PFSK-1 (cell line): ENCODE results near the gene TRMT61A.

Experiments
- FOXP2 ChIP-seq: optimal IDR thresholded peaks from 2 replicates; pipeline ENCODE3; 2011; ENCODE audit warnings: borderline replicate concordance, control low read depth, inconsistent platforms; ENCODE audit not compliant: insufficient read depth; ENCODE audit errors: extremely low read length, extremely low read depth
- POLR2AphosphoS5 ChIP-seq: IDR thresholded peaks from 2 replicates; pipeline ENCODE4 v1.6.1; 2012; ENCODE audit warnings: low read depth, mild to moderate bottlenecking, control low read depth, low read length, moderate library complexity
- REST ChIP-seq, 2 experiments: IDR thresholded peaks; 2 replicates each; pipeline versions ENCODE4 v1.6.1 to v1.8.0; 2011 to 2012; ENCODE audit warnings: low read depth in 2 of 2, low read length in 2 of 2, control low read depth in 1 of 2, inconsistent platforms in 1 of 2, mild to moderate bottlenecking in 1 of 2, moderate library complexity in 1 of 2; ENCODE audit not compliant: insufficient read depth in 1 of 2
- SIN3A ChIP-seq: IDR thresholded peaks from 2 replicates; pipeline ENCODE4 v1.6.1; 2012; ENCODE audit warnings: mild to moderate bottlenecking, low read length, moderate library complexity, borderline replicate concordance; ENCODE audit not compliant: insufficient read depth
- TAF1 ChIP-seq: IDR thresholded peaks from 2 replicates; pipeline ENCODE4 v1.6.1; 2012; ENCODE audit warnings: low read length, control low read depth, borderline replicate concordance; ENCODE audit not compliant: insufficient read depth

The TRMT61A gene

GRCh38 chr14:103545915-103546651 is 17.1 kb downstream of the TRMT61A start:
- TF ChIP-seq FOXP2 (no peak), SIN3A (no peak), TAF1 (no peak)

GRCh38 chr14:103546652-103547454 is 17.9 kb downstream of the TRMT61A start:
- TF ChIP-seq POLR2AphosphoS5 (no peak), REST (IDR thresholded peaks at IDR 0.05; ENCODE audit: insufficient read depth in 1 of 2, low read depth in 2 of 2, low read length in 2 of 2) (no peak), SIN3A (no peak), FOXP2 (no peak), TAF1 (no peak)

- TF ChIP-seq SIN3A (no peak), REST (IDR thresholded peaks at IDR 0.05; ENCODE audit: insufficient read depth in 1 of 2, low read depth in 2 of 2, low read length in 2 of 2) (no peak), TAF1 (no peak), POLR2AphosphoS5 (no peak), FOXP2 (no peak)
These were observed 18.5 kb downstream of the TRMT61A start for GRCh38 chr14:103547455-103547940.

- TF ChIP-seq POLR2AphosphoS5: no peak
- no peak for TF ChIP-seq REST (IDR thresholded peaks at IDR 0.05; ENCODE audit: insufficient read depth in 1 of 2, low read depth in 2 of 2, low read length in 2 of 2)
- TF ChIP-seq TAF1: no peak
These were observed 19.0 kb downstream of the TRMT61A start for GRCh38 chr14:103547941-103548462.

GRCh38 chr14:103548463-103549351 is 19.7 kb downstream of the TRMT61A start:
- no peak for TF ChIP-seq POLR2AphosphoS5
- TF ChIP-seq TAF1: no peak
